IPS-18c (cell line): ENCODE data around the gene HOXD9.

Source experiments
- H3K4me3 ChIP-seq: 2 replicates; pipeline ENCODE4 v1.7.0; 2013; ENCODE audit warnings: low read depth, mild to moderate bottlenecking, low read length, moderate library complexity; ENCODE audit not compliant: insufficient read depth
- H3K9me3 ChIP-seq: one replicate; pipeline ENCODE4 v1.6.1; 2013; ENCODE audit warnings: mild to moderate bottlenecking, low read length, moderate library complexity; ENCODE audit not compliant: control insufficient read depth, insufficient read depth

HOXD9 gene

GRCh38 chr2:176122683-176123410, at the start of gene HOXD9:
Gene HOXD9, plus strand, starts transcription at chr2:176122719. Its CDS starts 50 bp downstream, at chr2:176122769.
- Histone ChIP-seq H3K9me3 (no peaks in the 10 kb centered on the region), H3K4me3 (peak within 1 kb of the TSS; percentile 15; the same call in 1 of the 2 replicates)

GRCh38 chr2:176072951-176073904, 49.3 kb upstream of the HOXD9 start:
- Histone ChIP-seq H3K4me3 (no peak overlapping the region), H3K9me3 (no peaks in the 10 kb centered on the region)

- peaks cover 2% of the 10 kb centered on the region for H3K9me3 ChIP-seq
- no peak overlapping the region for H3K4me3 ChIP-seq
These were observed 47.5 kb upstream of the HOXD9 start for GRCh38 chr2:176074919-176075425.

- H3K4me3 ChIP-seq: no peak overlapping the region
These were observed 47.0 kb upstream of the HOXD9 start for GRCh38 chr2:176075481-176075880.

GRCh38 chr2:176076063-176076462, 46.5 kb upstream of the HOXD9 start:
- Histone ChIP-seq H3K9me3 (peaks cover 2% of the 10 kb centered on the region), H3K4me3 (no peak overlapping the region)

More at GRCh38 chr2:176075481-176075880, 47.0 kb upstream of the HOXD9 start:
- H3K9me3 ChIP-seq: peaks cover 2% of the 10 kb centered on the region

GRCh38 chr2:176076796-176077195, 45.7 kb upstream of the HOXD9 start:
- H3K9me3 ChIP-seq: peaks cover 2% of the 10 kb centered on the region
- no peak overlapping the region for H3K4me3 ChIP-seq

- peak overlapping the region; percentile 1; the same call in 1 of the 2 replicates for H3K4me3 ChIP-seq
These were observed 43.8 kb upstream of the HOXD9 start for GRCh38 chr2:176078541-176079284.

GRCh38 chr2:176079285-176079830, 43.2 kb upstream of the HOXD9 start:
- peak overlapping the region; percentile 1 for H3K4me3 ChIP-seq
- peaks cover 7% of the 10 kb centered on the region for H3K9me3 ChIP-seq

More at GRCh38 chr2:176078541-176079284, 43.8 kb upstream of the HOXD9 start:
- peaks cover 5% of the 10 kb centered on the region for H3K9me3 ChIP-seq

- Histone ChIP-seq H3K9me3 (peaks cover 7% of the 10 kb centered on the region), H3K4me3 (peak overlapping the region; percentile 1; the same call in 1 of the 2 replicates)
These were observed 42.5 kb upstream of the HOXD9 start for GRCh38 chr2:176079831-176080539.

- Histone ChIP-seq H3K4me3 (peak overlapping the region; percentile 31; the same call in 1 of the 2 replicates), H3K9me3 (peaks cover 7% of the 10 kb centered on the region)
These were observed 41.8 kb upstream of the HOXD9 start for GRCh38 chr2:176080540-176081375.

- peak overlapping the region; percentile 31; the same call in 1 of the 2 replicates for H3K4me3 ChIP-seq
- H3K9me3 ChIP-seq: peaks cover 7% of the 10 kb centered on the region
These were observed 41.1 kb upstream of the HOXD9 start for GRCh38 chr2:176081376-176081836.

- peaks cover 7% of the 10 kb centered on the region for H3K9me3 ChIP-seq
- H3K4me3 ChIP-seq: no peak overlapping the region
These were observed 40.5 kb upstream of the HOXD9 start for GRCh38 chr2:176081837-176082524.

- Histone ChIP-seq H3K4me3 (no peak overlapping the region), H3K9me3 (peaks cover 7% of the 10 kb centered on the region)
These were observed 40.0 kb upstream of the HOXD9 start for GRCh38 chr2:176082525-176082823.

- no peak overlapping the region for H3K4me3 ChIP-seq
These were observed 39.4 kb upstream of the HOXD9 start for GRCh38 chr2:176082824-176083751.

More at GRCh38 chr2:176082824-176083751, 39.4 kb upstream of the HOXD9 start:
- peaks cover 7% of the 10 kb centered on the region for H3K9me3 ChIP-seq
